GM12873 (cell line): ENCODE measurements around the gene CD40.

ENCODE experiments used
- CTCF ChIP-seq: IDR thresholded peaks from 2 replicates; pipeline ENCODE4 v1.5.1; 2012; ENCODE audit warnings: low read depth, mild to moderate bottlenecking, moderate library complexity, low read length, control low read depth; ENCODE audit not compliant: insufficient read depth; ENCODE audit errors: missing control alignments

The CD40 gene

GRCh38 chr20:46111028-46111835 is 6.9 kb upstream of the CD40 start:
- no peak for TF ChIP-seq CTCF

DNA sequence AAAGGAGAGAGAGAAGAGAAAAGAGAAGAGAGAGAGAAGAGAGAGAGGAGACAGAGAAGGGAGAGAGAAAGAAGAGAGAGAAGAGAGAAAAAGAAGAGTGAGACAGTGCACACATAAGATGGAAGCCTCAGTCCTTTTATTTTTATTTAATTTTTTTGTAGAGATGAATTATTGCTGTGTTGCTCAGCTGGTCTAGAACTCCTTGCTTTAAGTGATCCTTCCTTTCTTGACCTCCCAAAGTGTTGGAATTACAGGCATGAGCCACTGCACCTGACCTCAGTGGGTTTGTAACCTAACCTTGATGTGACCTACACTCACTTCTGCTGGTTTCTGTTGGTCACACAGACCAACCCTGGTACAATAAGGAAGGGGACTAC is 6.3 kb upstream of the CD40 start:
- TF ChIP-seq CTCF: no peak

DNA sequence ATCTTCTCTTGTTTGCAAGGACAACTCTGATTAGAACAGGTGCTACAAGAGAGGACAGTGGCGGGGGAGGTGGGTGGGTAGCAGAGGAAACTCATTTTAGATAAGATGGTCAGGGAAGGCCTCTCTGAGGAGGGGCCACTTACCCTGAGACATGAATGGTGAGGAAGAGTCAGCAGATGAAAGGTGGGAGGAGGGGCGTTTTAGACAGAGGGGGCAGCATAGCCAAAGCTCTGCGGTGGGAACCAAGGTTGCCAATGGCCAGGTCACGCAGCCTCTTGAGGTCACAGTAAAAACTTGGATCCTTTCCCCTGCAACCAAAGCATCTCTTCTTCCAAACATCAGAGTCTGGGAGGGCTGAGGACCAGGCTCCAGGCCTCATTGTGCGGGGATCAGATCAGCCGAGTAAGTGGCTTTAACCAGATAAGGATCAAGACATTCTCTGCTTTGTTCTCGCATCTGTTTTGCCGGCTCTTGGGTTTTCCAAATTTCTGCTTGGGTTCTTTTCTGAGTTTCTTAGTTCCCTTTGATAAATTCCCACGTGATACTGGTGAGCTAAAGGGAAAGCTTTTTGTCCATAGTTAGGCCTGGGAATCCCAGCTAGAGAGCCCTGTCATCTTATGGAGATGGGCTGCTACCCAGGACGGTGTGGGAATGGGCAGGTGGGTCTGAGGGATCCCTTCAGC is 5.5 kb upstream of the CD40 start:
- TF ChIP-seq CTCF: no peak

DNA sequence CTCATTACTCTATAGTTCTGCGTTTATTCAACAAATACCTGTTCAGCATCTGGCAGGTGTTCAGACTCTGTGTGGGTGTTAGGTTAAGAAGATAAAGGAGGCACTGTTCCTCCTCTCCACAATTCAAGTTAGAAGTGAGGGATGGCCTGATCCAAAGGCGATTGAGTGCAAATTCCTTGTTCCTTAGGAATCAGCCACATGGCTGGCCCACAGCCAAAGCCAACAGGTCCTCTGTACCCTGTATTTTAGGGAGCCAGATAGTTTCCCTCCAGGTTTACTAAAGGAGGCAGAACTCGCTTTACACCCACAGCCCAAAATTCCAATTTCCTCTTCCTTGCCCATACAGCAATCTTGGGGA is 5.0 kb upstream of the CD40 start:
- TF ChIP-seq CTCF: no peak

- TF ChIP-seq CTCF: no peak
These were observed 3.7 kb upstream of the CD40 start for GRCh38 chr20:46114449-46114848.

GRCh38 chr20:46118481-46119020 is 437 bp downstream of the CD40 start:
- no peak for TF ChIP-seq CTCF

- no peak for TF ChIP-seq CTCF
These were observed 973 bp downstream of the CD40 start for GRCh38 chr20:46119028-46119546.
